ENCODE measurements around the gene ALAS1. TPM values are rescaled to one million over a fixed set of nuclear protein-coding genes. Genes with fewer than 3 reads are reported as not detected.
A peak's percentile ranks its signal among the peaks of the same experiment; 100 is the strongest.

ALAS1 gene
- total RNA-seq, 1 donor from 2014 or later: 56.3 TPM

DNA sequence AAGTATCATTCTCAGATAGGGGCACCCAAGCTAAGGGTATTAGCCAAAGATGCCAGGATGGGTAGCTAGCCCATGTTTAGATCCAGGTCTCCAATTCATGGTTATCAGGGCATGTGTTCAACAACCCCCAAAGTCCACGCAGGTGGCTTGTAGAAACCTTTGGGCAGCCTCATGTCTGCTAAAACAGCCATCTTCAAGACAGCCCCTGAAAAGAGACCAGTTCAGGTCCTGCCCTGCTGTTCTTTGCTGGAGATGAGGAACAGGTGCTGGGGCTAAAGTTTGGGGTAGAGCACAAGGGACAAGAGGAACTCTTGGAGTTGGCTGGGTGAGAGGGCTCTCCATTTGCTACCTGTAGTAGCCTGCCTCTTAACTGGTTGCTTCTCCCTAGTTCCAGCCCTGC lies 52.2 kb downstream of the ALAS1 start:
- Histone ChIP-seq H3K9ac (ENCODE audit: low read length) (no peak overlapping the region), H3K27ac (ENCODE audit: low read depth, low read length) (no peak overlapping the region), H3K4me3 (ENCODE audit: insufficient read depth, low read depth, low read length) (no peak overlapping the region), H3K79me2 (ENCODE audit: insufficient read depth, low read length) (peaks cover 6% of the 10 kb centered on the region), H3K27me3 (ENCODE audit: insufficient read depth, low read length) (no peaks in the 10 kb centered on the region), H3K4me2 (ENCODE audit: low read length) (no peak overlapping the region), H3K9me3 (ENCODE audit: insufficient read depth, low read depth, low read length) (no peaks in the 10 kb centered on the region), H2AFZ (ENCODE audit: low read depth, low read length) (no peak overlapping the region), H3K36me3 (ENCODE audit: insufficient read depth, low read length) (peaks cover 34% of the 10 kb centered on the region), H3K4me1 (ENCODE audit: insufficient read depth, low read length) (peaks cover 7% of the 10 kb centered on the region), H4K20me1 (ENCODE audit: insufficient read depth, low read length) (peaks cover 67% of the 10 kb centered on the region)
- Mint-ChIP-seq H3K27ac (ENCODE audit: unreplicated experiment) (no peak overlapping the region), H3K36me3 (ENCODE audit: low read depth, unreplicated experiment) (peaks cover 23% of the 10 kb centered on the region), H3K9me3 (ENCODE audit: unreplicated experiment) (no peaks in the 10 kb centered on the region), H3K4me1 (ENCODE audit: low read depth, unreplicated experiment) (peaks cover 6% of the 10 kb centered on the region), H3K4me3 (ENCODE audit: unreplicated experiment) (no peak overlapping the region), H3K27me3 (ENCODE audit: low read depth, unreplicated experiment) (no peaks in the 10 kb centered on the region)
- TF ChIP-seq, protein P1, sequence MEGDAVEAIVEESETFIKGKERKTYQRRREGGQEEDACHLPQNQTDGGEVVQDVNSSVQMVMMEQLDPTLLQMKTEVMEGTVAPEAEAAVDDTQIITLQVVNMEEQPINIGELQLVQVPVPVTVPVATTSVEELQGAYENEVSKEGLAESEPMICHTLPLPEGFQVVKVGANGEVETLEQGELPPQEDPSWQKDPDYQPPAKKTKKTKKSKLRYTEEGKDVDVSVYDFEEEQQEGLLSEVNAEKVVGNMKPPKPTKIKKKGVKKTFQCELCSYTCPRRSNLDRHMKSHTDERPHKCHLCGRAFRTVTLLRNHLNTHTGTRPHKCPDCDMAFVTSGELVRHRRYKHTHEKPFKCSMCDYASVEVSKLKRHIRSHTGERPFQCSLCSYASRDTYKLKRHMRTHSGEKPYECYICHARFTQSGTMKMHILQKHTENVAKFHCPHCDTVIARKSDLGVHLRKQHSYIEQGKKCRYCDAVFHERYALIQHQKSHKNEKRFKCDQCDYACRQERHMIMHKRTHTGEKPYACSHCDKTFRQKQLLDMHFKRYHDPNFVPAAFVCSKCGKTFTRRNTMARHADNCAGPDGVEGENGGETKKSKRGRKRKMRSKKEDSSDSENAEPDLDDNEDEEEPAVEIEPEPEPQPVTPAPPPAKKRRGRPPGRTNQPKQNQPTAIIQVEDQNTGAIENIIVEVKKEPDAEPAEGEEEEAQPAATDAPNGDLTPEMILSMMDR (IDR thresholded peaks at IDR 0.05; ENCODE audit: insufficient read depth, low read depth, low read length): no peak
- TF ChIP-seq EZH2 (IDR thresholded peaks at IDR 0.05; ENCODE audit: insufficient read depth, low read length): no peak
- FAIRE-seq (no peak), DNase-seq (ENCODE audit: low read depth) (no peak)

DNA sequence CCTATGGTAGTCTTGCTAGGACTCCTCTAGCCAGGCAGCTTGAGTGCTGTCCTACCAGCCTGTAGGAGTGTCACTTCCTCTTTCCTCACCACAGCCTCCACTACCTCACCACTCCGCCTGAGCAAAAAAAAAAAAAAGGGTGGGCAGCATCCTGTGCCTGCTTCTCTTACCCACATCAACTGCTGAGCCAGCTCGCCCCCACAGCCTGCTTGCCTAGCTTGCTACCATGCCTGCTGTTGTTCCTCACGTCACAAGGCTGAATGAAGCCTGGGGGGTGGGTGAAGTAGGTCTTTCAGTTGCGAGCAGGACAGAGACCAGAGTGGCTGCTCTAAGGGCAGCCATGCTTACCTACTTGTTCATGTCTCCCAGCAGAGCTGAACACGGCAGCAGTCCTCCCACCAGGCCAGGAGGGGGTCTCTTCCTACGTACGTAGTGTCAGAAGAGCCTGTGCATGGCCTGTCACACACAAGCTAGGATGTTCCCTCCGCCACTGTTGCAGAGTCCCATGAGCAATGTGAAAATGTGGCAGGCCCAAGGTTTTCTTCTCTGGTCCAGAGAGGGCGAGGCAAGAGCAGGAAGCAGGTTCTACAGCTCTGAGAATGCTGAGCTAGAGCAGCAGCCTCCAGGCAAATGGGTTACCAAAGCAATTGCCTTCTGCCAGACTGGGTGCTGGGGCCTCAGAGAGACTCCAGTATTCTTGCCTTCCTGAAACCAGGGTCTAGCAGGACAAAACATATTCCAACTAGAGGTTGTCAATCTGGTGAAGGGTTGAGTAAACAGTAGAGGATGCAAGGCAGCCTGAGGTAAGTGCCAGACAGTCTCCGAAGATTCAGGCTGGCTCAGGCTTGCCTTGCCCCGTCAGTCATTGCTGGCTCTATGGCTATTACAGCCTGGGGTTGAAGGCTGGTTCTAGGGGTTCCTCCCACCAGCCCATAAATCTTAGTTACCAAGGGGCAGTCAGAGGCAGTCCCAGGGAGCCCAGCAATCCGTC lies 55.6 kb downstream of the ALAS1 start:
- Histone ChIP-seq H4K20me1 (ENCODE audit: insufficient read depth, low read length) (peaks cover 87% of the 10 kb centered on the region), H3K4me3 (ENCODE audit: insufficient read depth, low read depth, low read length) (no peak overlapping the region), H3K36me3 (ENCODE audit: insufficient read depth, low read length) (peaks cover 69% of the 10 kb centered on the region), H3K9me3 (ENCODE audit: insufficient read depth, low read depth, low read length) (no peaks in the 10 kb centered on the region), H3K27ac (ENCODE audit: low read depth, low read length) (no peak overlapping the region), H3K79me2 (ENCODE audit: insufficient read depth, low read length) (peaks cover 31% of the 10 kb centered on the region), H3K4me2 (ENCODE audit: low read length) (no peak overlapping the region), H3K4me1 (ENCODE audit: insufficient read depth, low read length) (no peaks in the 10 kb centered on the region), H2AFZ (ENCODE audit: low read depth, low read length) (no peak overlapping the region), H3K27me3 (ENCODE audit: insufficient read depth, low read length) (no peaks in the 10 kb centered on the region), H3K9ac (ENCODE audit: low read length) (no peak overlapping the region)
- H3K27ac Mint-ChIP-seq (ENCODE audit: unreplicated experiment): peak overlapping the region; percentile 8
- FAIRE-seq: no peak
- peaks cover 6% of the 10 kb centered on the region for H3K4me1 Mint-ChIP-seq (ENCODE audit: low read depth, unreplicated experiment)
- H3K36me3 Mint-ChIP-seq (ENCODE audit: low read depth, unreplicated experiment): peaks cover 31% of the 10 kb centered on the region
- no peak for DNase-seq (ENCODE audit: low read depth)
- no peaks in the 10 kb centered on the region for H3K27me3 Mint-ChIP-seq (ENCODE audit: low read depth, unreplicated experiment)
- TF ChIP-seq, protein P1 (IDR thresholded peaks at IDR 0.05; ENCODE audit: insufficient read depth, low read depth, low read length): no peak
- TF ChIP-seq EZH2 (IDR thresholded peaks at IDR 0.05; ENCODE audit: insufficient read depth, low read length): no peak
- no peak overlapping the region for H3K4me3 Mint-ChIP-seq (ENCODE audit: unreplicated experiment)
- no peaks in the 10 kb centered on the region for H3K9me3 Mint-ChIP-seq (ENCODE audit: unreplicated experiment)

DNA sequence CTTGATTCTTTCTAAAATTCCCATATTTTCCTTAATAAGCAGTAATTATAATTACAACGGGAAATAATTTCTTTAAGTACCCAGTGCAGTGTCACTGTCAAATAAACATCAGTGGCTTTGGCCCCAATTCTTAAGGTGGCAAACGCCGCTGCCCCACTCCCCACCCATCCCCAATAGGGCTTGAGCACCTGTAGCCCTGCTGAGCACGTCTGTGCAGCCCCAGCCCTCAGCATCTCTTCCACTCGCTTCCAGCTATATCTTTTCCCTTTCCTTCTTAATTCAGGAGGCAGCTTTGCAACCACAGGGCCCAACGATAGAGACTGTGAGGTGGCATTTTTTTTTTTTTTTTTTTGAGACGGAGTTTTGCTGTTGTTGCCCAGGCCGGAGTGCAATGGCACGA lies 56.6 kb downstream of the ALAS1 start:
- Histone ChIP-seq H3K9ac (ENCODE audit: low read length) (no peak overlapping the region), H3K9me3 (ENCODE audit: insufficient read depth, low read depth, low read length) (no peaks in the 10 kb centered on the region), H3K27me3 (ENCODE audit: insufficient read depth, low read length) (no peaks in the 10 kb centered on the region), H3K27ac (ENCODE audit: low read depth, low read length) (no peak overlapping the region), H3K4me2 (ENCODE audit: low read length) (no peak overlapping the region), H3K79me2 (ENCODE audit: insufficient read depth, low read length) (peaks cover 33% of the 10 kb centered on the region), H4K20me1 (ENCODE audit: insufficient read depth, low read length) (peaks cover 87% of the 10 kb centered on the region), H2AFZ (ENCODE audit: low read depth, low read length) (no peak overlapping the region), H3K36me3 (ENCODE audit: insufficient read depth, low read length) (peaks cover 72% of the 10 kb centered on the region), H3K4me1 (ENCODE audit: insufficient read depth, low read length) (peaks cover 5% of the 10 kb centered on the region), H3K4me3 (ENCODE audit: insufficient read depth, low read depth, low read length) (no peak overlapping the region)
- Mint-ChIP-seq H3K27me3 (ENCODE audit: low read depth, unreplicated experiment) (no peaks in the 10 kb centered on the region), H3K4me3 (ENCODE audit: unreplicated experiment) (no peak overlapping the region), H3K4me1 (ENCODE audit: low read depth, unreplicated experiment) (peaks cover 6% of the 10 kb centered on the region), H3K36me3 (ENCODE audit: low read depth, unreplicated experiment) (peaks cover 30% of the 10 kb centered on the region), H3K27ac (ENCODE audit: unreplicated experiment) (no peak overlapping the region), H3K9me3 (ENCODE audit: unreplicated experiment) (no peaks in the 10 kb centered on the region)
- no peak for FAIRE-seq
- no peak for DNase-seq (ENCODE audit: low read depth)
- TF ChIP-seq, protein P1 (IDR thresholded peaks at IDR 0.05; ENCODE audit: insufficient read depth, low read depth, low read length): no peak
- no peak for TF ChIP-seq EZH2 (IDR thresholded peaks at IDR 0.05; ENCODE audit: insufficient read depth, low read length)
